Kidney glomerular epithelial cell (primary cell): Measurements from ENCODE around the gene CNOT11.
A peak's percentile ranks its signal among the peaks of the same experiment; 100 is the strongest.
"Not testable (repeated sequence)": the region's sequence is repeated elsewhere in the genome, so short reads cannot be mapped to it uniquely, and the experiment has no call there.

Experiments used
- DNase-seq: peaks from one replicate; lab custom pipeline; 2025; lab: John Stamatoyannopoulos, UW

The CNOT11 gene

DNA sequence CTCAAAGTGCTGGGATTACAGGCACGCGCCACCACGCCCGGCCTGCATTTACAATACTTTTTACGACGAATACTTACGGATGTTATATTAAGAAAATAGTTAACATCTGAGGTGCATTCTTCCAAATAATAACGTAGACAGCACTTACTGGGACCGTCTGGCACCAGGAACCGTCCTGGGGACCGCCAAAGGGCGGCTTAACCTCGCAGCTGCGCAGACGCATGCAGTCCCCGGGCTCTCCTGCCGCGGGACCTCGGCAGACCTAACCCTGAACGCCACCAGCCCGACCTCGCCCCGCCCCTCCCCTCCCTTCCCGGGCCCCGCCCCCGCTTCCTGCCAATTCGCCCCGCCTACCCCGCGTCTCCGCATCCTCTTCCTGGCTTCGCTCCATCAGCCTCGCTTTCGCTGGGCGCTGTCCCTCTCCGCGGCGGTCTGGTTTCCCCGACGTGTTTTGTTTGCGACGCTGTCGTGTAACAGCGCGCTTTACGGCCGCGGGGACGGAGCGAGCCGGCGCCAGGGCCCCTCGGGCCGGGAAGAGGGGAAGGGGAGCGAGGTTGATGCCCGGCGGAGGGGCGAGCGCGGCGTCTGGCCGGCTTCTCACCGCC is at the start of gene CNOT11:
TSS of gene CNOT11 (plus strand) at position 479 of the 605 bp plus-strand sequence. CDS start at position 558, 79 bp downstream.
- DNase-seq: peak; percentile 93

DNA sequence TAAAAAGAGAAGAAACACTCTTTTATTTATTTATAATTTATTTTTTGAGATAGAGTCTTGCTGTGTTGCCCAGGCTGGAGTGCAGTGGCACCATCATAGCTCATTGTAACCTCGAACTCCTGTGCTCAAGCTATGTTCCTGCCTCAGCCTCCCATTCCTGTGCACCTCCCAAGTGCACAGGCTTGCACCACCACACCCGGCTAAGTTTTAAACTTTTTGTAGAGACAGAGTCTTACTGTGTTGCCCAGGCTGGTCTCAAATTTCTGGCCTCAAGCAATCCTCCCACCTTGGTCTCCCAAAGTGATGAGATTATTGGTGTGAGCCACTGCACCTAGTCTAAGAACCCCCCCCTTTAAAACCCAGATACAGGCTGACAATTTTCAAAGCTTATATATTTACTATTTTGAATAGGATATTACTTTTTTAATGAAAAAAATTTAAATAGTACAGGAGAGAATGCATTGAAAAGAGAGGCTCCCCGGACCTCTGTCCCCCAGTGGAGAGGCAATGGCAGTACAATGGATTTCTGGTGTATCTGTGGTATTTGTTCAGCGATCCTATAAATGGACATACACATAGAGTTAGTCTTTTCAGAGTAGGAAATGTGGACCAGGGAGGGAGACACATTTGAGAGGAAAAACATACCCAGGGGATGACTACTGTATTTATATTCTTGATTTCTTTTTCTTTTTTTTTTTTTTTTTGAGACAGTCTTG is 48.1 kb upstream of the CNOT11 start:
- DNase-seq: no peak

GRCh38 chr2:101205521-101206479 is 46.9 kb upstream of the CNOT11 start:
- peak; percentile 66 for DNase-seq

GRCh38 chr2:101208830-101209229 is 43.9 kb upstream of the CNOT11 start:
- DNase-seq: no peak

- no peak for DNase-seq
These were observed 33.4 kb upstream of the CNOT11 start for GRCh38 chr2:101219246-101219645.

DNA sequence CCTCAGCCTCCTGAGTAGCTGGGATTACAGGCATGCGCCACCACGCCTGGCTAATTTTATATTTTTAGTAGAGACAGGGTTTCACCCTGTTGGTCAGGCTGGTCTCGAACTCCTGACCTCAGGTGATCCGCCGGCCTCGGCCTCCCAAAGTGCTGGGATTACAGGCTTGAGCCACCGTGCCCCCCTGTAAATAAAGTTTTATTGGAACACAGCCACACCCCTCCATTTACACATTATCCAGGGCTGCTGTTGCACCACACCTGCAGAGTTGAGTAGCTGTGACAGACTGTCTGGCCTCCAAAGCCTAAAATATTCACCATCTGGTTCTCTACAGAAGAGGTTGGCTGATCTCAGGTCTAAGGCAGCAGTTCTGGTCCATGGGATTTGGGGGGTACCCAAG is 32.6 kb upstream of the CNOT11 start:
- DNase-seq: not testable (repeated sequence)

DNA sequence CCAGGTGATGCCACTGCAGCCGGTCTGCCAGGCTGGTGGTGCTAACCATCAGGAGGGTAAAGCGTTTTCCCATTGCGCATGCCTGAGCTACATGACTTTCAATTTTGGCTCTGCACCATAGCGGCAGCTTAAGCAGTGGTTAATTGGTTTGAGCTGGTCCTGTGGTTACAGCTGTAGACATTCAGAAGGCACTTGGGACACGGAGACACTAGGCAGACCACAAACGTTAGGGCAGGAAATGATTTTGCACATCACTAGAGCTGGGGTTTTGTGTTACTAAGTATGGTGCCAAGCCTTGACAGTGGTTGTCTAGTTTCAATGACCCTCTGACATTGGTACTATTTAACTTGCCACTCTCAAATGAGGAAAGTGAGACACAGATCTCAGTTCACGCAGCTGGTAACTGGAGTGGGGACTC is 28.9 kb upstream of the CNOT11 start:
- no peak for DNase-seq

- peak; percentile 87 for DNase-seq
These were observed 22.1 kb upstream of the CNOT11 start for GRCh38 chr2:101230541-101231001.

DNA sequence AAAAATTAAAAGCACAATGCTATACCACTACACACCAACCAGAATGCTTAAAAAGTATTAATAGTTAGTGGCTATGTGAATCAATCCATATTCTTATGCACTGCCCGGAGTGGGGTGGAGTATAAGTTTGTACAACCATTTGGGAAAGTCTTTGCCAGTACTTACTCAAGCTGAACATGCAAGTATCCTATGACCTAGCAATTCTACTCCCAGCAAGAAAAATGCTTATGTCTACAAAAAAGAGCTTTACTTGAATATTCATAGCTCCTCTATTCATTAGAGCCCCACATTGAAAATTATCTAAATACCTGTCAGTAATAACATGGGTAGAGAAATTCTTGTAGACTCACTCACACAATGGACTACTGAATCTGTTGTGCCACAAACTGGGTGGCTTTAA is 21.4 kb upstream of the CNOT11 start:
- peak; percentile 70 for DNase-seq

DNA sequence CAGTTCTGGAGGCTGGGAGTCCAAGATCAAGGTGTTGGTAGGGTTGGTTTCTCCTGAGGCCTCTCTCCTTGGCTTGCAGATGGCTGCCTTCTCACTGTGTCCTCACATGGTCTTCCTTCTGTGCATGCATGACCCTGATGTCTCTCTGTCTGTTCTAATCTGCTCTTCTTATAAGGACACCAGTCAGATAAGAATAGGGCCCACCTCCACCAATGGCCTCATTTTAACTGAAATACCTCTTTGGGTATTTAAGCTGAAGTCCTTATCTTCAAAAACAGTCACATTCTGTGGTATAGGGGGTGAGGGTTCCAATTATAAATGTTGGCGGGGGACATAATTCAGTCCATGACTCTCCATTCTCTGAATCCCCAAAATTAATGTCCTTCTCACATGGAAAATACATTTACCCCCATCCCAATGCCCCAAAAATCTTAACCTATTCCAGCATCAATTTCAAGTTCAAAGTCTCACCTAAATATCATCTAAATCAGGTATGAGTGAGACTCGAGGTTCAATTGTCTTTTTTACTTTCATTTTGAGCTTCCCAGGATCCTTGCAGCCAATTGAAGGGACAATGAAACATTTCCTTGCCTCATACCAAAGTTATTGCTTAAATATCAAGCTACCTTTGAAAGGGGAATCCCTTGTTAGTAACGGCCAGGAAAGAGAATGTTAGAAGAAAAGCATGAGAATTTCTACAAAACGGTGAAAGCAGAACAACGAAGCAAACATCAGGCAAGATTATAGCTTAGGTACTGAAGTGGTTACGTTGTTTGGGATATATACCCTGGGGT is 20.6 kb upstream of the CNOT11 start:
- no peak for DNase-seq

DNA sequence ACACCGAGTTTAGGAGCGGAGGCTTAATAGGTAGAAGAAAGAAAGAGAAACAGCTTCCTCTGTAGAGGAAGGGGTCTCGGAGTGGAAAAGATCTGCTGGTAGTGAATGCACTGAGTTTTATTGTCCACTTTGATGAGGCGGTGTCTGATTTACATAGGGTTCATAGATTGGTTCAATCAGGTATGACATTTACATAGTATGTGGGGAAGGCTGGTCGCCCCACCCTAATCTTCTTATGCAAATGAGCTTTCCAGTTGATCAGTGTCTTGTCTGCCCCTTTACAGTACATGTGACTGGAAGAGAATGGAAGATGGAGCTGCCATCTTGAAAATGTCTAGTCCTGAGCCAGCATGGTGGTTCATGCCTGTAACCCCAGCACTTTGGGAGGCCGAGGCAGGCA is 19.9 kb upstream of the CNOT11 start:
- no peak for DNase-seq

DNA sequence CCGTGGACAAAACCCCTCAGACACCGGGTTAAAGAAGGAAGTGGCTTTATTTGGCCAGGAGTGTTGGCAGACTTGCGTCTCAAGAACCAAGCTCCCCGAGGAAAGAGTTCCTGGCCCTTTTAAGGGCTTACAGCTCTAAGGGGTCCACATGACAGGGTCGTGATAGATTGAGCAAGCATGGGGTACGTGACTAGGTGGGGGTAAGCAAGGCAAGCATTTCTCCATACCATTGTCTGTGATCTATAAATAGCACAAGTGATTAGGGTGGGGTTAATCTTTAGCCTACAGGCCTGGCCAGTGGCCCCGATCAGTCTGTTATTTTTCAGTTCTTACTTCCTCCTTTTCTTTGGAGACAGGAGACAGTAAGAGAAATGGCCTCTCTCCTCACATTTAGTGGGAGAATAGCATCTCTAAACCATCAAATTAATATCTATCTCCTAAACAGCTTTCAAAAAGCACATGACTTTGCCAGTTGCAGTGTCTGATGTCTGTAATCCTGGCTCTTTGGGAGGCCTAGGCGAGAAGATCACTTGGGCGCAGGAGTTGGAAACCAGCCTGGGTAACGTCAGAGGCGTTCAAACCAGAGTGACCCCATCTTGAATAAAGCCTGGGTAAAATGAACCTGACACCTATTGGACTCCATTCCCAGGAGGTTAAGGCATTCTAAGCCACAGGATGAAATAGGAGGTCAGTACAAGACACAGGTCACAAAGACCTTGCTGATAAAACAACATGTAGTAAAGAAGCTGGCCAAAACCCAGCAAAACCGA is 18.3 kb upstream of the CNOT11 start:
- peak; percentile 6 for DNase-seq

- DNase-seq: not testable (repeated sequence)
These were observed 16.7 kb upstream of the CNOT11 start for GRCh38 chr2:101235956-101236355.

DNA sequence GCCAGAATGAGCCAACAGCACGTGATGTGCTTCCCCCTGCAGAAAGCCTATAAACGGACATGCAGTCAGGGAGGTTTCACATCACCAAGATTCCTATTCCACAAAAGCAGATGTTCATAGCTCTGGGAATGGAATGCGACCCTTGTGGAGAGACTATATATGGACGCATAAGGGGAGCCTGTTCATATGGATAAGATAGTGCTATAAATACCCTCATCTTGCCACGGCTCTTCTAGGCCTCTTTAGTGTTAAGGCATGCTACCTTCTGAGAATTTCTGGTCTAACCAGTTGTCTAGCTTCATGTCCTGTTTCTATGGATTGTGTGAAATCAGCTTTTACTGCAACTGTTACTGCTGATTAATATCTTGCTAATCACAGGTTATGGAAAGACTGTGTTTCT is 14.7 kb upstream of the CNOT11 start:
- not testable (repeated sequence) for DNase-seq

GRCh38 chr2:101238930-101239759 is 13.5 kb upstream of the CNOT11 start:
- peak; percentile 93 for DNase-seq

- not testable (repeated sequence) for DNase-seq
These were observed 12.9 kb upstream of the CNOT11 start for GRCh38 chr2:101239760-101240118.

- peak; percentile 26 for DNase-seq
These were observed 12.0 kb upstream of the CNOT11 start for GRCh38 chr2:101240694-101241093.

- no peak for DNase-seq
These were observed 11.5 kb upstream of the CNOT11 start for GRCh38 chr2:101241158-101241557.

GRCh38 chr2:101244373-101244772 is 8.3 kb upstream of the CNOT11 start:
- DNase-seq: not testable (repeated sequence)

- not testable (repeated sequence) for DNase-seq
These were observed 7.8 kb upstream of the CNOT11 start for GRCh38 chr2:101244899-101245298.
